GM12878 (cell line): ENCODE data around the gene CSK. TPM values are rescaled to one million over a fixed set of nuclear protein-coding genes. Genes with fewer than 3 reads are reported as not detected.

Experiments used
- ATAC-seq: fragments of 200-7000 bp; cut with Tn5 transposase; 3 replicates; pipeline ENCODE4 v1.9.1; 2020; ENCODE audit warnings: mild to moderate bottlenecking, moderate library complexity
- BruUV-seq: library from RNA; stranded (reverse); fragments of 400-500 nt; replicated peaks from 2 replicates; lab custom pipeline; 2021; lab: Mats Ljungman, UMichigan
- CTCF ChIA-PET: fragments of 300-600 bp; sonication (Branson Sonifier 250); formaldehyde crosslinking; extraction: SDS; loops from one replicate; lab custom pipeline; 2021; ENCODE audit warnings: inconsistent platforms; lab: Yijun Ruan, JAX
- POLR2A ChIA-PET: fragments of 350-600 bp; formaldehyde crosslinking; extraction: SDS; loops from one replicate; lab custom pipeline; 2021; ENCODE audit warnings: inconsistent platforms; lab: Charles Lee
- RAD21 ChIA-PET: fragments of 300-600 bp; sonication (Branson Sonifier 250); formaldehyde crosslinking; loops from one replicate; lab custom pipeline; 2023; ENCODE audit warnings: antibody characterized with exemption; ENCODE audit not compliant: unreplicated experiment; lab: Charles Lee
- SMC1A ChIA-PET: fragments of 300-600 bp; sonication (Branson Sonifier 250); formaldehyde crosslinking; loops from one replicate; lab custom pipeline; 2023; ENCODE audit not compliant: unreplicated experiment, uncharacterized antibody; lab: Charles Lee
- DNase-seq: peaks from one replicate; pipeline ENCODE4 v3.0.0-alpha.2; 2011; ENCODE audit warnings: low read depth, low spot score
- FAIRE-seq: peaks from 3 replicates; lab custom pipeline; 2011; peaks lifted over from hg19 to GRCh38; lab: Jason Lieb, UNC
- H2AFZ ChIP-seq: 2 replicates; pipeline ENCODE4 v1.6.0; 2011; ENCODE audit warnings: low read depth, low read length, control low read depth; ENCODE audit not compliant: control insufficient read depth
- H3K27ac ChIP-seq: 2 replicates; pipeline ENCODE4 v1.5.1; 2011; ENCODE audit warnings: control low read depth; ENCODE audit not compliant: control insufficient read depth, insufficient read depth
- H3K27me3 ChIP-seq, 2 experiments: replicated peaks in 1 of 2; 2 replicates each; pipeline versions ENCODE4 v1.6.0 to v1.6.1; 2011; ENCODE audit warnings: low read length in 1 of 2; ENCODE audit not compliant: control insufficient read depth in 2 of 2, insufficient read depth in 2 of 2
- H3K36me3 ChIP-seq, 2 experiments: 2 replicates each; pipeline ENCODE4 v1.5.1; 2011; ENCODE audit warnings: low read length in 1 of 2; ENCODE audit not compliant: control insufficient read depth in 2 of 2, insufficient read depth in 2 of 2
- H3K4me1 ChIP-seq: 2 replicates; pipeline ENCODE4 v1.6.1; 2011; ENCODE audit warnings: mild to moderate bottlenecking, low read length, moderate library complexity, mixed read lengths; ENCODE audit not compliant: control insufficient read depth, insufficient read depth
- H3K4me2 ChIP-seq: 2 replicates; pipeline ENCODE4 v1.6.0; 2011; ENCODE audit warnings: control low read depth; ENCODE audit not compliant: control insufficient read depth, insufficient read depth
- H3K4me3 ChIP-seq: fragments of 200-600 bp; sonication (generic); 2 replicates; pipeline ENCODE4 v1.5.1; 2016
- H3K79me2 ChIP-seq: 2 replicates; pipeline ENCODE4 v1.6.0; 2011; ENCODE audit warnings: low read length; ENCODE audit not compliant: control insufficient read depth, insufficient read depth
- H3K9ac ChIP-seq: 2 replicates; pipeline ENCODE4 v1.8.0; 2011; ENCODE audit warnings: low read length, control low read depth, mixed read lengths; ENCODE audit not compliant: control insufficient read depth, insufficient read depth
- H3K9me3 ChIP-seq: replicated peaks from 3 replicates; pipeline ENCODE4 v1.5.1; 2011; ENCODE audit warnings: mild to moderate bottlenecking, low read length; ENCODE audit not compliant: control insufficient read depth, insufficient read depth
- H4K20me1 ChIP-seq: 2 replicates; pipeline ENCODE4 v1.6.0; 2011; ENCODE audit not compliant: control insufficient read depth, insufficient read depth
- ATF2 ChIP-seq: IDR thresholded peaks from 2 replicates; pipeline ENCODE4 v1.6.1; 2012; ENCODE audit warnings: low read length, inconsistent platforms
- PKNOX1 ChIP-seq: fragments of 450-650 bp; IDR thresholded peaks from 2 replicates; pipeline ENCODE4 v1.6.1; 2016; ENCODE audit warnings: mild to moderate bottlenecking
- WGBS: methylation state at CpG from one replicate; pipeline ENCODE4 v1.1.6; 2016; ENCODE audit warnings: low lambda C conversion rate; ENCODE audit not compliant: insufficient replicate concordance, insufficient coverage; ENCODE audit errors: missing lambda C conversion rate; 5-methylcytosine and 5-hydroxymethylcytosine counted together
- in situ Hi-C: fragments of 300-500 bp; cut with MboI; formaldehyde crosslinking; loops from 9 replicates; pipeline ENCODE4 v1.14.3; 2018; ENCODE audit warnings: mixed read lengths
- intact Hi-C: fragments of 100-400 bp; cut with micrococcal nuclease; formaldehyde crosslinking; loops from one replicate; pipeline ENCODE4 v1.14.2; 2022; ENCODE audit not compliant: unreplicated experiment
- polyA plus RNA-seq, 11 experiments: library from polyadenylated mRNA; depleted of rRNA in 4 of 11; unstranded in 6 of 11; stranded (reverse) in 5 of 11; fragments of >200 nt; fragmentation: Nextera tagmentation in 4 of 11; fragmentation: Illumina TruSeq in 1 of 11; extraction: Ambion mirVana in 4 of 11; extraction: Trizol in 1 of 11; gene quantifications; 1 replicate in 1 of 11; 2 replicates in 10 of 11; pipeline versions ENCODE4 v1.2.1 to v1.2.3, GENCODE V29; 2011 to 2016; ENCODE audit warnings: inconsistent platforms in 2 of 11, missing spikeins in 2 of 11, low read depth in 1 of 11
- total RNA-seq, 4 experiments: library from RNA; depleted of rRNA in 3 of 4; stranded (reverse); fragments of >200 nt in 3 of 4; fragmentation: Illumina TruSeq in 1 of 4; extraction: Trizol in 1 of 4; gene quantifications; 2 replicates each; pipeline versions ENCODE4 v1.2.1 to v1.2.3, GENCODE V29; 2013 to 2021

Gene CSK
- total and polyA plus RNA-seq, 10 of the 15 experiments (the other 5 are each of a cell fraction or from before 2014, with no cell fraction given), result 3.4 to 327 (median 75.8) TPM

GRCh38 chr15:74840851-74841775 is 59.2 kb downstream of the CSK start:
- no peak overlapping the region for H3K4me3 ChIP-seq

More at GRCh38 chr15:74840851-74841775, 59.2 kb downstream of the CSK start:
- Histone ChIP-seq H3K4me1 (peaks cover 13% of the 10 kb centered on the region), H3K27me3 (no peaks in the 10 kb centered on the region), H3K36me3 (peaks cover 4 to 15% of the 10 kb centered on the region in 2 experiments; a peak in 3 of 4 replicates), H3K27ac (no peak overlapping the region), H3K4me2 (no peak overlapping the region), H2AFZ (no peak overlapping the region), H3K79me2 (peaks cover 3% of the 10 kb centered on the region; the same call in 1 of the 2 replicates), H3K9me3 (no peaks in the 10 kb centered on the region), H4K20me1 (no peaks in the 10 kb centered on the region), H3K9ac (no peak overlapping the region)
- no peak for TF ChIP-seq ATF2
- peak; percentile 56; the same call in 1 of the 2 replicates for TF ChIP-seq PKNOX1
- ChIA-PET RAD21 (interaction anchor here (1.1 to 3.1 kb wide), 3 partner anchors 60 to 72 kb away, joined by 4 to 19 read pairs (median 12); no protein-coding TSS in a partner anchor), POLR2A (no interaction called here), SMC1A (interaction anchor here (0.9 to 6.1 kb wide), 6 partner anchors 10 to 70 kb away, joined by 3 to 43 read pairs (median 4); no protein-coding TSS in a partner anchor), CTCF (interaction anchor here (0.7 to 6.2 kb wide), 12 partner anchors 29 to 209 kb away, joined by 3 to 59 read pairs (median 5); no protein-coding TSS in a partner anchor)
- FAIRE-seq, result no peak
- in situ Hi-C loops (no loop called here), intact Hi-C loops (loop anchor here (5.0 kb wide), 2 partner anchors 39 to 61 kb away; no protein-coding TSS in a partner anchor)
- DNase-seq, result no peak
- WGBS, result 79% methylated on average over 9 of the region's 9 CpGs
- no TSS peak for BruUV-seq
- no peak for ATAC-seq
